ENCODE results near the gene LILRB5. TPM values are rescaled to one million over a fixed set of nuclear protein-coding genes. Genes with fewer than 3 reads are reported as not detected.
"Not testable (repeated sequence)": the region's sequence is repeated elsewhere in the genome, so short reads cannot be mapped to it uniquely, and the experiment has no call there.

LILRB5 gene
- total RNA-seq, 2 experiments from 2014 or later, result not detected

- CTCF ChIA-PET, result no interaction called here
- H3K4me3 ChIP-seq (ENCODE audit: low read length), result no peak overlapping the region
- Mint-ChIP-seq H3K27ac (peak overlapping the region; percentile 1), H3K4me3 (peak overlapping the region; percentile 2), H3K27me3 (no peaks in the 10 kb centered on the region), H3K36me3 (ENCODE audit: low read depth) (no peaks in the 10 kb centered on the region), H3K4me1 (ENCODE audit: low read depth) (peaks cover 15% of the 10 kb centered on the region), H3K9me3 (no peaks in the 10 kb centered on the region)
- intact Hi-C loops (cut with DNase I, micrococcal nuclease), result loop anchor here in 1 of 2 experiments (2.0 kb wide), 1 partner anchor 25 kb away; the partner anchor contains the start of gene LILRB3
- H3K36me3 ChIP-seq (ENCODE audit: insufficient read depth, low read length), result no peaks in the 10 kb centered on the region
- no peaks in the 10 kb centered on the region for H3K27me3 ChIP-seq (ENCODE audit: control insufficient read depth in 1 of 2, insufficient read depth in 2 of 2, low read length in 2 of 2)
- peak overlapping the region in 1 of 2 donors; percentile 29 for H3K27ac ChIP-seq (ENCODE audit: low read depth in 1 of 2, low read length in 2 of 2)
- POLR2A ChIA-PET, result no interaction called here
- no peak for TF ChIP-seq CTCF (IDR thresholded peaks at IDR 0.05)
- H3K9me3 ChIP-seq (ENCODE audit: control insufficient read depth in 1 of 2, insufficient read depth in 1 of 2, low read length in 2 of 2), result no peaks in the 10 kb centered on the region
- ATAC-seq (ENCODE audit: poor library complexity) (no peak), DNase-seq (no peak)
- peaks cover 22% of the 10 kb centered on the region for H3K4me1 ChIP-seq (ENCODE audit: insufficient read depth, low read length)
Measured at GRCh38 chr19:54247106-54247930, 9.8 kb downstream of the LILRB5 start.

- H3K4me3 Mint-ChIP-seq, result no peak overlapping the region
- CTCF ChIA-PET, result no interaction called here
Measured at GRCh38 chr19:54245936-54246335, 11.1 kb downstream of the LILRB5 start.

GRCh38 chr19:54243809-54244208 lies 13.3 kb downstream of the LILRB5 start:
- H3K4me3 ChIP-seq (ENCODE audit: low read length); H3K9me3 Mint-ChIP-seq; H3K9me3 ChIP-seq (ENCODE audit: control insufficient read depth in 1 of 2, insufficient read depth in 1 of 2, low read length in 2 of 2); H3K4me3 Mint-ChIP-seq; intact Hi-C loops (cut with DNase I, micrococcal nuclease); H3K36me3 Mint-ChIP-seq (ENCODE audit: low read depth); DNase-seq; CTCF ChIA-PET; ATAC-seq (ENCODE audit: poor library complexity); H3K36me3 ChIP-seq (ENCODE audit: insufficient read depth, low read length); H3K27ac Mint-ChIP-seq; POLR2A ChIA-PET; H3K27me3 ChIP-seq (ENCODE audit: control insufficient read depth in 1 of 2, insufficient read depth in 2 of 2, low read length in 2 of 2); H3K27ac ChIP-seq (ENCODE audit: low read depth in 1 of 2, low read length in 2 of 2); H3K27me3 Mint-ChIP-seq: not testable (repeated sequence)
- peaks cover 22% of the 10 kb centered on the region for H3K4me1 ChIP-seq (ENCODE audit: insufficient read depth, low read length)
- H3K4me1 Mint-ChIP-seq (ENCODE audit: low read depth), result peaks cover 10% of the 10 kb centered on the region

More at GRCh38 chr19:54245936-54246335, 11.1 kb downstream of the LILRB5 start:
- H3K27me3 Mint-ChIP-seq, result no peaks in the 10 kb centered on the region
- H3K4me3 ChIP-seq (ENCODE audit: low read length), result no peak overlapping the region
- H3K4me1 ChIP-seq (ENCODE audit: insufficient read depth, low read length), result peaks cover 22% of the 10 kb centered on the region
- POLR2A ChIA-PET, result no interaction called here
- no peak for TF ChIP-seq CTCF (IDR thresholded peaks at IDR 0.05)
- H3K9me3 ChIP-seq (ENCODE audit: control insufficient read depth in 1 of 2, insufficient read depth in 1 of 2, low read length in 2 of 2), result no peaks in the 10 kb centered on the region
- DNase-seq, result no peak
- no peaks in the 10 kb centered on the region for H3K9me3 Mint-ChIP-seq
- no peaks in the 10 kb centered on the region for H3K27me3 ChIP-seq (ENCODE audit: control insufficient read depth in 1 of 2, insufficient read depth in 2 of 2, low read length in 2 of 2)
- peaks cover 15% of the 10 kb centered on the region for H3K4me1 Mint-ChIP-seq (ENCODE audit: low read depth)
- H3K36me3 Mint-ChIP-seq (ENCODE audit: low read depth), result no peaks in the 10 kb centered on the region
- intact Hi-C loops (cut with DNase I, micrococcal nuclease), result loop anchor here in 1 of 2 experiments (2.0 kb wide), 1 partner anchor 23 kb away; the partner anchor contains the start of gene LILRB3
- no peaks in the 10 kb centered on the region for H3K36me3 ChIP-seq (ENCODE audit: insufficient read depth, low read length)
- H3K27ac Mint-ChIP-seq, result no peak overlapping the region
- no peak overlapping the region for H3K27ac ChIP-seq (ENCODE audit: low read depth in 1 of 2, low read length in 2 of 2)
- no peak for ATAC-seq (ENCODE audit: poor library complexity)

- H3K36me3 ChIP-seq (ENCODE audit: insufficient read depth, low read length); H3K36me3 Mint-ChIP-seq (ENCODE audit: low read depth); ATAC-seq (ENCODE audit: poor library complexity); H3K27ac Mint-ChIP-seq; intact Hi-C loops (cut with DNase I, micrococcal nuclease); H3K9me3 ChIP-seq (ENCODE audit: control insufficient read depth in 1 of 2, insufficient read depth in 1 of 2, low read length in 2 of 2); H3K9me3 Mint-ChIP-seq; H3K4me3 Mint-ChIP-seq; H3K27me3 Mint-ChIP-seq; H3K4me3 ChIP-seq (ENCODE audit: low read length); H3K4me1 Mint-ChIP-seq (ENCODE audit: low read depth); H3K27ac ChIP-seq (ENCODE audit: low read depth in 1 of 2, low read length in 2 of 2); H3K27me3 ChIP-seq (ENCODE audit: control insufficient read depth in 1 of 2, insufficient read depth in 2 of 2, low read length in 2 of 2); POLR2A ChIA-PET; CTCF ChIA-PET: not testable (repeated sequence)
- peak in 1 of 14 experiments; percentile 6 for DNase-seq
- peaks cover 14% of the 10 kb centered on the region for H3K4me1 ChIP-seq (ENCODE audit: insufficient read depth, low read length)
Measured at GRCh38 chr19:54242646-54243045, 14.4 kb downstream of the LILRB5 start, which contains the start of gene LILRA6. LILRA6 (minus strand) TSS chr19:54242790.

GRCh38 chr19:54242234-54242633 lies 14.8 kb downstream of the LILRB5 start:
- ATAC-seq (ENCODE audit: poor library complexity); H3K4me1 Mint-ChIP-seq (ENCODE audit: low read depth); H3K9me3 Mint-ChIP-seq; H3K4me3 Mint-ChIP-seq; POLR2A ChIA-PET; H3K27ac ChIP-seq (ENCODE audit: low read depth in 1 of 2, low read length in 2 of 2); H3K36me3 ChIP-seq (ENCODE audit: insufficient read depth, low read length); H3K27ac Mint-ChIP-seq; CTCF ChIA-PET; H3K4me1 ChIP-seq (ENCODE audit: insufficient read depth, low read length); H3K27me3 Mint-ChIP-seq; DNase-seq; intact Hi-C loops (cut with DNase I, micrococcal nuclease); H3K36me3 Mint-ChIP-seq (ENCODE audit: low read depth); H3K4me3 ChIP-seq (ENCODE audit: low read length); H3K9me3 ChIP-seq (ENCODE audit: control insufficient read depth in 1 of 2, insufficient read depth in 1 of 2, low read length in 2 of 2); H3K27me3 ChIP-seq (ENCODE audit: control insufficient read depth in 1 of 2, insufficient read depth in 2 of 2, low read length in 2 of 2): not testable (repeated sequence)

Measured in CD4-positive, alpha-beta T cell (primary cell).